SW 1271 (cell line): ENCODE measurements around the gene RPS16.

Source experiments
- DNase-seq, 2 experiments: peaks; one replicate each; lab custom pipeline; 2025; lab: John Stamatoyannopoulos, UW

Gene RPS16

GRCh38 chr19:39407660-39408391, 27.9 kb downstream of the RPS16 start:
- DNase-seq: no peak

GRCh38 chr19:39407410-39407659, 28.4 kb downstream of the RPS16 start:
- no peak for DNase-seq

GRCh38 chr19:39406656-39407409, 28.9 kb downstream of the RPS16 start, which contains the start of gene ZFP36:
TSS of gene ZFP36 (plus strand) at chr19:39406847. CDS start at chr19:39406905, 58 bp downstream.
- peak; percentile 23 to 70 for DNase-seq

DNA sequence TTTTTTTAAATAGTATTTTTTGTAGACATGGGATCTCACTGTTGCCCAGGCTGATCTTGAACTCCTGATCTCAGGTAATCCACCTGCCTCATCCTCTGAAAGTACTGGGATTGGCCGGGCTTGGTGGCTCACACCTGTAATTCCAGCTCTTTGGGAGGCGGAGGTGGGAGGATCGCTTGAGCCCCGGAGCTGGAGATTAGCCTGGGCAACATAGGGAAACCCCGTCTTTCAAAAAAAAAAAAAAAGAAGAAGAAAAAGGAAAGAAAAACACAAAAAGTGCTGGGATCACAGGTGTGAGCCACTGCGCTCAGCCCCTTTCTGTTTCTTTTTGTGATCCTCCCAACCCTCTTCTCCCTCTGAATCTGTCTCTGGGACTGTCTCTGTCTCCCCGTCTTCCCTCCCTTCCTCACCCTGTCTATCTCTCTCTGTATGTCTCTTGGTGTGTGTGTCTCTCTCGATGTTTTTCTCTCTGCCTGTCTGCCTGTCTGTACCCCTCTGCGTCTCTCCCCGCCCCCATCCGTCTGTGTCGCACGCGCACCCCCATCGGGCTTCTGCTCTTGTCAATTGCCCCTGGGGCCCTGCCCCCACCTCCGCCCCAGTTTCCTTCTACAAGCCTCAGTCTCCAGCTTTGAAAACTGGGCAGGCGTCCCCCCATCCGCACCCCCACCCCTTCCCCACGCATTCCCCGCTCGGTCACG, 29.6 kb downstream of the RPS16 start:
- peak in 1 of 2 experiments; percentile 68 for DNase-seq

DNA sequence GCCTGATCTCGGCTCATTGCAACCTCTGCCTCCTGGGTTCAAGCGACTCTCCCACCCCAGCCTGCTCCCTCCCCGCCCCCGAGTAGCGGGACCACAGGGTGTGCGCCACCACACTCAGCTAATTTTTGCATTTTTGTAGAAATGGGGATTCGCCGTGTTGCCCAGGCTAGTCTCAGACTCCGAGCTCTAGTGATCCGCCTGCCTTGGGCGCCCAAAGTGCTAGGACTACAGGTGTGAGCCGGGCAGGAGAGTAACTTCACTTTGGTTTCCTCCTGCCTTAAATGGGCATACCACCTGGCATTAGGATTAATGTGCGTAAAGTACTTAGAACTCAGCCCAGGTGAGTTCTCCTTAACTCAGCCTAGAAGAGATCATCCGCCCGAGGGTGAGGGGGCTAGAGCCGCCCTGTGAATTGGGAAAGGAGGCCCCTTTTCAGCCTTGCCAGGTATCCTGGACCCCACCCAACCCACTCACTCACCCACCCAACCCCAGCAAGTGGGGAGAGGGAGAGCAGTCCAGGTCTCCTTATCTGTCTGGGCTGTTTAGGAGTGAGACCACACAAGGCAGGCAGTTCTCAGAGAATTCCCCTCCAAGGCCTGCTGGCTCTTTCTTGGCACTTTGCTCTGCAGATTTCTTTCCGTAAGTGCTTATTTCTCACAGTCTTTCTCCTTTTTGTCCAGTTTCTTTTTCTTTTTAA, 30.3 kb downstream of the RPS16 start:
- no peak for DNase-seq

DNA sequence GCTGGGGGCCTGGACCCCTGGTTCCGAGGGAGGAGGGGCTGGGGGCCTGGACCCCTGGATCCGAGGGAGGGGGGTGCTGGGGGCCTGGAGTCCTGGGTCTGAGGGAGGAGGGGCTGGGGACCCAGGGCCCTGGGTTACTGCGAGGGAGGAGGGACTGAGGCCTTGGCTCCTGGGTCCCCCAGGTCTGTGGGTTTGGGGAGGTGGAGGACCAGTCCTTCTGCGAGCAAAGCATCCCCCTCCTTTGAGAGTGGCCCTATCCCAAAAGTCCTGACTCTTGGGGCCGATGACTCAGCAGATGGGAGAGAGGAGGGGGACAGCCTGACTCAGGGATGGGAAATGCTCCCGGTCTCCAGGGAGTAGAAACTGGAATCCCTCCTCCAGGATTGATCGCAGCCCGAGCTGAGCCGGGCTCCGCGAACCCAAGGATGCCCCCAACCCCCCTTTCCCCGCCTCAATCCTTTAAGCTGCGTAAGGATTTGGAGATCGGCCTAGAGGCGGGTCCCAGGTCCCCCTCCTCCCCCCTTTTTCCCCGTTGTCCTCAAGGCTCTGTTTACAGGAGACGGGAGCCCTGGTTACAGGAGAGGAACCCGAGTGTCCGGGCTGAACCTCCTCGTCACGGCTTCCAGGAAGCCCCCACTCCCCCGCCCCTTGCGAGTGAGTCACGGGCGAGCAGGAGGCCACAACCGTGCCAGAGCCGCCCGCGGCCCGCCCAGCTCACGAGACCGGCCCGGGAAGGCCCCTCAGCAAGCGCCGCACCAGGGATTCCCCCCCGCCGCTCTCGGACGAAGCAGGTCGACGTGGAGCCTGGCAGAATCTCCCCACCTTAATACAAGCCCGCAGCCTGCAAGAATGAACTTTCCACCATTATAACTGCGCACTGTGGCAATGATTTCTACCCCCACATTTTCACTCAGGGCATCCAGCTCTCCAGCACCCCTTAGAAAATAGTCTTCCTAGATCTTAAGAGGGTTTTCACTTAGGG, 32.1 kb downstream of the RPS16 start:
- DNase-seq: peak; percentile 77 to 84

DNA sequence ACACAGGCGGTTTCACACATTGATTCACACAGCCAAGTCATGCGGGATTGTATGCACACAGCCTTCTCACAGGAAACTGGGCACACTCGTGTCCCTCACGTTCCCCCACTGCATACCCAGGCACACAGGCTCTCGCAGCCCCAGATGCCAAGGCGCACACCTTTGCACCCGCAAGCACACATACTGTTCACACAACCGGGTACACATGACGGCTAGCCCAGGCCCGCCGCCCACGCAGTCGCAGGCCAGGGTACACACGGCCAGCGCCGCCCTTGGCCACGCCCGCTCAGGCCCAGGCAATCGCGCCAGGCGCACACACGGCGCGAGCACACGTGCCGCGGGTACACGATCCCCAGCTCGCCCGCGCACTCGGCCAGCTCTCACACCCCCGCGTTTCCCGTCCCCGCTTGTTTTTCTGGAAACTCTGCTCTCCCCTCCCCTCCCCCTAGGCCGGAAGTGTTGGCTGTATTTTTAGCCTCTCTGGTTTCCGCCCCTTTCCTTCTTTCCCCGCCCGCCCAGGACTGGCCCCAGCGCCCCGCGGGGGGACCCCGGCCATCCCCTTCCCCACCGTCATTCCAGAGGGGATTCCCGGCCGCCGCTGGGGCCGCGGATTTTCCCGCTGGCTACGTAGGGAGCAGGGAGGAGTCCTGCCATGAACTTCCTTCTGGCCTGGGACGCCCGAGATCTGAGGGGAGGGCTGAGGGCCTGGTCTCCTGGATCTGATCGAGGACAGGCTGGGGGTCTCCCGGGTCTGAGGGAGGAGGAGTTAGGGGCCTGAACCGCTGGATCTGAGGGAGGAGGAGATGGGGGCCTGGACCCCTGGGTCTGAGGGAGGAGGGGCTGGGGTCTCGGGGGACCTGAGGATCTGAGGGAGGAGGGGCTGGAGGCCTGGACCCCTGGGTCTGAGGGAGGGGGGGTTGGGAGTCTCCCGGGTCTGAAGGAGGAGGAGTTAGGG, 33.1 kb downstream of the RPS16 start:
- DNase-seq: peak in 1 of 2 experiments; percentile 50

DNA sequence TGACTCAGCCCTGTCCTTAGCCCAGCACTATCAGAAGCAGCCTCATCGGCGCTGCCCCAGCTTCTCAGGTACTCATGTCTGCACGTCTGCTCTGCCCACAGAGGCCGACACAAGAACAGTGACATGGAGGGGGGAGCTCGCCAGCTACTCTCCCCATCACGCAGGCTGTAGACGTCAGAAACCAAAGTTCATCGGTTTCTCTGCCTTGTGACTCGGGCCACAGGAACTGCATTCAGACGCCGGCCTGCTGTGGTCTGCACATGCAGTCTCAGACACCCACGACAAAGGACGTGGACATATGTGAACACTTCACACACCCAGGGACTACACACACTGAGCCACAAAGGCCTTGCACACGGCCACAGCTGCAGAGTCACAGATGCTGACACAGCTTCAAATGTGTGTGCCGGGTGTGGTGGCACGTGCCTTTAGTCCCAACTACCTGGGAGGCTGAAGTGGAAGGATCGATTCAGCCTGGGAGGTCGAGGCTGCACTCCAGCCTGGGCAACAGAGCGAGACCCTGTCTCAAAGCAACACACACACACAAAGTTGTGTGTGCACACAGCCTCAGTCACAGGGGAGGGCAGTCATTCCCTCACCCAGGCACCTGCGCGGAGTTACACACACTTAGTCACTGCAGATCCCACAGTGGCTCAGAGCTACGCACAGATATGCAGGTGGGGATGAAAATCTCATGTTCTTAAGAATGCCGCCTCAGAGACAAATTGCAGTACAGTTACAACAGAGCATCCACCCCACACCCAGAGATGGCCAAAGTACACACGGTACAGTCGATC, 34.0 kb downstream of the RPS16 start:
- DNase-seq: no peak

GRCh38 chr19:39401070-39401548, 34.6 kb downstream of the RPS16 start:
- DNase-seq: no peak

- DNase-seq: no peak
These were observed 35.7 kb downstream of the RPS16 start for GRCh38 chr19:39400061-39400460.

- DNase-seq: no peak
These were observed 36.1 kb downstream of the RPS16 start for GRCh38 chr19:39399668-39400050.

GRCh38 chr19:39398297-39398864, 37.4 kb downstream of the RPS16 start:
- peak in 1 of 2 experiments; percentile 25 for DNase-seq

DNA sequence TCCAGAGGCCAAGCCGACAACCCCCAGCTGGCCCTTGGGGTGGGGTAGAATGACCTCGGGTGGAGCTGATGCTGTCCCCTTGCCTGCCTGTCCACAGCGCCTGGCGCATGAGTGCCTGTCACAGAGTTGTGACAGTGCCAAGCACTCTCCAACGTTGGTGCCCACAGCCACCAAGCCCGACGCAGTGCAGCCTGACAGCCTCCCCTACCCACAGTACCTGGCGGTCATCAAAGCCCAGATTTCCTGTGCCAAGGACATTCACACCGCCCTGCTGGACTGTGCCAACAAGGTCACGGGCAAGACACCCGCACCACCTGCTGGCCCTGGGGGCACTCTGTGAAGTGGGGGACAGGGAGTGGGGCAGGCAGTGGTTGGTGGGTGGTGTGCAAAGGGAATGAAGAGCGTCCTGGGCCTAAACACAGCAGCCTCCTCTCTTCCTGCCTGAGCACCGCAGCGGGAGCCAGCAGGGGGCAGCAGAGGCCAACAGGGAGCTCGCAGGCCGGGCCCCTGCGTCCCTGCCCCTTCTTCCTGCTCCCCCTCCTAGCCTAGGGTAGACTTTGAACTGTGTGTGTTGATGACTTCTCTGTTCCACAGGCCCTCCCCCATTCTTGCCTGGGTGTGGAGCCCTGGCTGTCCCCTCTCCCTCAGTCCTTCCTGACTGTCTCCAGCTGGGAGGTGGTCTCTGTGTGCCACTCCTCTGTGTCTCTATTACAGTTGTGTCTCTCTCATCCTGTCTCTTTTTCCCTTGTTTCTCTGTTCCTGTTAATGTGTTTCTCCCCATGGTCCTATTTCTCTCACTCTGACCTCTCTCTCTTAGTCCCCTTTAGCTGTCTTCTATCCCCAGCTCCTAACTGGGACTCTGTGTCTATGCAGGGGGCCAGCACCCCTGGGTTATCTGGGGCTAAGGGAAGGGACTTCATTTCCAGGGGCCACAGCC, 38.1 kb downstream of the RPS16 start:
- peak; percentile 24 to 67 for DNase-seq

DNA sequence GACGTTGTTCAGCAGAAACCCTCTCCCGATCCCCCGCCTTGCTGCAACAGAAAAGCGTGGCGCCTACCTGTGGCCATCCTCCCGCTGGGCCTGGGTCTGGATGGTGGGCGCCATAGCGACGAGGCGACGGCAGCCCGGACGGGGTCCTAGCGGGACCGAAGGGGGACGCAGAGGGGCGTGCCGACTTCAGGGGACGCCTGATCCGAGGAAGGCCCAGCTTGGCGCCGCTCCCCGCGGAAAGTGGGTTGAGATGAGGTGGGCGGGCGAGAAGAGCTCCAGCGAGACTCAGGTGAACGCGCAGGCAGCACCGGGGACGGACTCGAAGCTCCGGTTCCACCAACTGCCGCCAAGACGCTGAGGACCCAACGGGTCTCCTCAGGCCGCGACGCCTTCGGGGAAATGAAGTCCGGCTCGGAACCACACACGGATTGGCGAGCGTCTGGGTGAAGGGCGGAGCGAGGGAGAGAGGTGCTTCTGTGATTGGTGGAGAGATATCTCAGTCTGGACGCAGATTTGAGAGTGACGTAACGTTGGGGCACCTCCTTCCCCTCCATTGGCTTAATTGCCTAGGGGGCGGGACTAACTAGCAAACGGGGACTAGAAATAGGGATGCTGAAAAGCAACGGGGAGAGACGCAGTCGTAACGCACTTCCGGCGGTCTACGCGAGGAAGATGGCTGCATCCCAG, 44.9 kb downstream of the RPS16 start, which contains the start of the genes MED29 and PAF1:
TSS of gene MED29 (plus strand) at position 628 of the 687 bp plus-strand sequence. CDS start at position 673, 45 bp downstream.
TSS of gene PAF1 (minus strand) at position 356 of the 687 bp plus-strand sequence. CDS start at position 114, 242 bp downstream.
- peak; percentile 97 to 99 for DNase-seq

DNA sequence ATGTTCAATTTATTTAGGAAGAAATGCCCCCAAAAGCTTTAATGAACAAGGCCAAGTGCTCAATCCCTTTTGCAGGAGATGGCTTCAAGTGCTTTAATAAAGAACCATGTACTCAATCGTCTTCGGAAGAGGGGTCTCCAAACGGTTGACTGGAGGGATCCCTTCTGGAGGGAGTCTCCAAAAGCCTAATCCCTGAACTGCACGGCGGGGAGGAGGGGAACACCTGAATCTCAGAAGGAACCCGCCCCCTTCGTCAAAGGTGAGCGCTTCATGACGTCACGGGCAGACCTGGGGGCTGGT, 45.3 kb downstream of the RPS16 start:
- no peak for DNase-seq

- DNase-seq: no peak
These were observed 45.9 kb downstream of the RPS16 start for GRCh38 chr19:39389631-39390414.
